ENCODE data around the gene CAMSAP1.

The CAMSAP1 gene

DNA sequence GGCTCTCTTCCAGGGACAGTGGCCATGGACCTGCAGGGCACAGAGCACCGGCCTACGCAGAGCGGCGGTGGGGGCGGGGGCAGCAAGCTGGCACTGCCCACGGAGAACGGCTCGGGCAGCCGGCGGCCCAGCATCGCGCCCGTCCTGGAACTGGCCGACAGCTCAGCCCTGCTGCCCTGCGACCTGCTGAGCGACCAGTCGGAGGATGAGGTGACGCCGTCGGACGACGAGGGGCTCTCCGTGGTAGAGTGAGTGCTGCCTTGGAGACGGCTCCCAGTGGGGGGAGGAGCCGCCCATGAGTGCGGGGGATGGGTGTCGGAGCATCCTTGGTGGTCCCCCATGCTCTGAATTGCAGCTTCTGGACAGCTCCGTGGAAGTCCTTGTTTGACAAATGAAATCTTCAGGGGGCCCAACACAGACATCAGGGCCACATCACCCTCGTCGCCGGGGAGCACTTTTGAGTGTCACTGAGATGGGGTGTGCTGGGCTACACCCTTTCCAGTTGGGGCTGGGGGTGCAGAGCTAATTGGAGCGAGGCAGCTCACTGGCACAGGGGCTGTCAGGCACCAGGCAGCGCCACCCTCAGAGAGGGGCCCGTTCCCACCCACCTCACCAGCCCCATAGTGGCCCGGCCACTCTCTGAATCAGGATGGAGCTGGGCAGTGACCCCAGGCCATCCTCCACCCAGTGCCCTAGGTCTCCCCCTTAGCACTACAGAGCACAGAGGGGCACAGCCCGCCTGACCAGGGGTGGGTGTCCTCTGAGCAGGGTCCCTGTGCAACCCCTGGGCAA is 134.4 kb downstream of the CAMSAP1 start:
- TF ChIP-seq, protein P1, sequence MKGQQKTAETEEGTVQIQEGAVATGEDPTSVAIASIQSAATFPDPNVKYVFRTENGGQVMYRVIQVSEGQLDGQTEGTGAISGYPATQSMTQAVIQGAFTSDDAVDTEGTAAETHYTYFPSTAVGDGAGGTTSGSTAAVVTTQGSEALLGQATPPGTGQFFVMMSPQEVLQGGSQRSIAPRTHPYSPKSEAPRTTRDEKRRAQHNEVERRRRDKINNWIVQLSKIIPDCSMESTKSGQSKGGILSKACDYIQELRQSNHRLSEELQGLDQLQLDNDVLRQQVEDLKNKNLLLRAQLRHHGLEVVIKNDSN (IDR thresholded peaks at IDR 0.05): no peak
- TF ChIP-seq EP300 (IDR thresholded peaks at IDR 0.05; ENCODE audit: borderline replicate concordance) (no peak), TAF1 (IDR thresholded peaks at IDR 0.05; ENCODE audit: low read depth) (no peak), TCF12 (IDR thresholded peaks at IDR 0.05; ENCODE audit: low read depth) (no peak), TEAD4 (IDR thresholded peaks at IDR 0.05) (no peak), NFIC (IDR thresholded peaks at IDR 0.05) (no peak), FOXM1 (IDR thresholded peaks at IDR 0.05; ENCODE audit: borderline replicate concordance, low read depth) (no peak), ZBTB7A (IDR thresholded peaks at IDR 0.05; ENCODE audit: low read depth) (no peak), RAD21 (IDR thresholded peaks at IDR 0.05; ENCODE audit: low read depth) (no peak), EGR1 (IDR thresholded peaks at IDR 0.05) (no peak)
- TF ChIP-seq, protein P2, sequence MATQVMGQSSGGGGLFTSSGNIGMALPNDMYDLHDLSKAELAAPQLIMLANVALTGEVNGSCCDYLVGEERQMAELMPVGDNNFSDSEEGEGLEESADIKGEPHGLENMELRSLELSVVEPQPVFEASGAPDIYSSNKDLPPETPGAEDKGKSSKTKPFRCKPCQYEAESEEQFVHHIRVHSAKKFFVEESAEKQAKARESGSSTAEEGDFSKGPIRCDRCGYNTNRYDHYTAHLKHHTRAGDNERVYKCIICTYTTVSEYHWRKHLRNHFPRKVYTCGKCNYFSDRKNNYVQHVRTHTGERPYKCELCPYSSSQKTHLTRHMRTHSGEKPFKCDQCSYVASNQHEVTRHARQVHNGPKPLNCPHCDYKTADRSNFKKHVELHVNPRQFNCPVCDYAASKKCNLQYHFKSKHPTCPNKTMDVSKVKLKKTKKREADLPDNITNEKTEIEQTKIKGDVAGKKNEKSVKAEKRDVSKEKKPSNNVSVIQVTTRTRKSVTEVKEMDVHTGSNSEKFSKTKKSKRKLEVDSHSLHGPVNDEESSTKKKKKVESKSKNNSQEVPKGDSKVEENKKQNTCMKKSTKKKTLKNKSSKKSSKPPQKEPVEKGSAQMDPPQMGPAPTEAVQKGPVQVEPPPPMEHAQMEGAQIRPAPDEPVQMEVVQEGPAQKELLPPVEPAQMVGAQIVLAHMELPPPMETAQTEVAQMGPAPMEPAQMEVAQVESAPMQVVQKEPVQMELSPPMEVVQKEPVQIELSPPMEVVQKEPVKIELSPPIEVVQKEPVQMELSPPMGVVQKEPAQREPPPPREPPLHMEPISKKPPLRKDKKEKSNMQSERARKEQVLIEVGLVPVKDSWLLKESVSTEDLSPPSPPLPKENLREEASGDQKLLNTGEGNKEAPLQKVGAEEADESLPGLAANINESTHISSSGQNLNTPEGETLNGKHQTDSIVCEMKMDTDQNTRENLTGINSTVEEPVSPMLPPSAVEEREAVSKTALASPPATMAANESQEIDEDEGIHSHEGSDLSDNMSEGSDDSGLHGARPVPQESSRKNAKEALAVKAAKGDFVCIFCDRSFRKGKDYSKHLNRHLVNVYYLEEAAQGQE (IDR thresholded peaks at IDR 0.05; ENCODE audit: low read depth): no peak
- TF ChIP-seq, protein P3, sequence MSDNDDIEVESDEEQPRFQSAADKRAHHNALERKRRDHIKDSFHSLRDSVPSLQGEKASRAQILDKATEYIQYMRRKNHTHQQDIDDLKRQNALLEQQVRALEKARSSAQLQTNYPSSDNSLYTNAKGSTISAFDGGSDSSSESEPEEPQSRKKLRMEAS (IDR thresholded peaks at IDR 0.05): no peak

DNA sequence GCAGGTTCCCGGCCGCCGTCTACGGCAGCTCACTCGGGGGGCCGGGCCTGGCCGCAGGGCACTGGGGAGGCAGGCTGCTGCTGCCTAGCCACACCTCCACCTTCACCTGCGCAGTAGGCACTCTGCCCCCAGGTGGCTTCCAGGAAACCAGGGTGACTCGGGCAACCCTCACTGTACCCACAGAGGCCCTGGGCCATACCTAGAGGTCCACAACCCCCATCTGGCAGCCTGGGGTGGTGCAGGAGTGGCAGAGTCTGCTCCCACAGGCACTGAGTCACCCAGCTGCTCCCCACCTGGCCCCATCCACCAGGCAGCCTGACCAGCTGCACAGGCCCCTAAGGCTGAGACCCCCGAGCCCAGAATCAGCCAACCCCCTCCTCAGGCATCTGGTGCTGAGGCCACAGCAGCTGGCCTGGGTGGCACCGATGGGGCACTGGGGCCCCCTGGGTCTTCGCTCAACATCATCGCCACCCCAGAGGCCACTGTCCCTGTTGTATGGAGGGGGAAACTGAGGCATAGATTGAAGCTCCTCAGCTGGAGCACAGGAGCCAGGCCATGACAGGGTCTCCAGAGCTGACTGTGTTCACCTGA is 135.2 kb downstream of the CAMSAP1 start:
- TF ChIP-seq TEAD4 (IDR thresholded peaks at IDR 0.05): no peak
- no peak for TF ChIP-seq TAF1 (IDR thresholded peaks at IDR 0.05; ENCODE audit: low read depth)
- no peak for TF ChIP-seq NFIC (IDR thresholded peaks at IDR 0.05)
- no peak for TF ChIP-seq EP300 (IDR thresholded peaks at IDR 0.05; ENCODE audit: borderline replicate concordance)
- TF ChIP-seq, protein P1 (IDR thresholded peaks at IDR 0.05): no peak

DNA sequence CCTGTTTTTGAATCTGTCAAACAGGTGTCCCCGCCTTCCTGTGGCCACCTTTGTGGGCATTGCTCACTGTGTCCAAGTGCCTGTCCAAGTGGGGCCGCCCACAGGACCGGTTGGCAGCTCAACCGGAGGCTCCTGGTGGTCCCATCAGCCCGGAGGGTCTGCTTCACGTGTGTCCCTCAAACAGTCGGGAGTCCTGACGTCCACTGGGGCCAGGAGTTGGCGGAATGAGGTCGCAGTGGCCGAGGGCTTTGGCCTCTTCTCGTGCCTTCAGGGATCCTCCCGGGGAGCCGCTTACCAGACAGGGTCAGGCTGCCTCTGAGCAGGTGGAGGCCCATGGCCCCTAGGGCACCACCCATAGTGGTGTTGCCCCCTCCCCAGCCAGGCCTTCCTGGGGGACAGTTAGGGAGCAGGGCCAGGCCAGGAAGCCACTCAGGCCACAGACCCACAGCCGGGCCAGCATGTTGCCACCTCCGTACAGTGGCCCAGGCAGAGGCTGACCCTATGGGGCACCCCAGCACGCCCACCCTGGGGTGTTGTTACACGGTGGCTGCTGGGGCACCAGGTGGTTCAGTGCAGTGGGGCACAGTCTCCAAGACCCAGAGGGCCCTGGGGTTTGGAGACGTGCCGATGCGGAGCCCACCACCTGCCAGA is 135.8 kb downstream of the CAMSAP1 start:
- TF ChIP-seq TCF12 (IDR thresholded peaks at IDR 0.05; ENCODE audit: low read depth): no peak
- TF ChIP-seq FOXM1 (IDR thresholded peaks at IDR 0.05; ENCODE audit: borderline replicate concordance, low read depth): no peak
- TF ChIP-seq CREB1 (IDR thresholded peaks at IDR 0.05; ENCODE audit: low read depth): no peak
- TF ChIP-seq, protein P1 (IDR thresholded peaks at IDR 0.05): no peak
- TF ChIP-seq TAF1 (IDR thresholded peaks at IDR 0.05; ENCODE audit: low read depth): no peak
- TF ChIP-seq ZBTB7A (IDR thresholded peaks at IDR 0.05; ENCODE audit: low read depth): no peak
- no peak for TF ChIP-seq YY1 (IDR thresholded peaks at IDR 0.05; ENCODE audit: low read depth)

DNA sequence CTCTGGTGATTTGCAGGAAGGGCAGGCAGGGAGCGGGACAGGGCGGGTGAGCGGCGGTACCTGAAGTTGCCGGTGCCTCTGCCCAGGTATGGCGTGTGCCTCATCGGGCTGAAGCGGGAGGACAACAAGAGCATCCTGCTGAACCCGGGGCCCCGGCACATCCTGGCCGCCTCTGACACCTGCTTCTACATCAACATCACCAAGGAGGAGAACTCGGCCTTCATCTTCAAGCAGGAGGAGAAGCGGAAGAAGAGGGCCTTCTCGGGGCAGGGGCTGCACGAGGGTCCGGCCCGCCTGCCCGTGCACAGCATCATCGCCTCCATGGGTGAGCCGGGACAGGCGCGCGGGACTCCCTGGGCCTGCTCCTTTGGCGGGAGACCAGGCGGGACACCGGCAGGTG is 136.6 kb downstream of the CAMSAP1 start:
- TF ChIP-seq CEBPB (IDR thresholded peaks at IDR 0.05): no peak
- TF ChIP-seq NFIC (IDR thresholded peaks at IDR 0.05): no peak
- no peak for TF ChIP-seq YY1 (IDR thresholded peaks at IDR 0.05; ENCODE audit: low read depth)

DNA sequence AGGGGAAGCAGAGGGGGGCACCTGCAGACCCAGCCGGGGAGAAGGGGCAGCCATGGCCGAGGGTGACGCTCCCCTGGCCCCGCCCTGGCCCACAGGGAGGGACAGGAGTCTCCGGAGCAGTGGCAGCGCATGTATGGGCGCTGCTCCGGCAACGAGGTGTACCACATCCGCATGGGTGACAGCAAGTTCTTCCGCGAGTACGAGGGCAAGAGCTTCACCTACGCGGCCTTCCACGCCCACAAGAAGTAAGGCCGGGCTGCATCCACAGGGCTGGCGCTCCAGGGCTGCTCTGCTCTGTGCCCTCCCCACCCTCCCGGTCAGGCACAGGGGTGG is 137.2 kb downstream of the CAMSAP1 start:
- TF ChIP-seq, protein P3 (IDR thresholded peaks at IDR 0.05): 0 out of 2 replicates have a peak, but pooled peaks have one; percentile 33
- TF ChIP-seq, protein P1 (IDR thresholded peaks at IDR 0.05): no peak

DNA sequence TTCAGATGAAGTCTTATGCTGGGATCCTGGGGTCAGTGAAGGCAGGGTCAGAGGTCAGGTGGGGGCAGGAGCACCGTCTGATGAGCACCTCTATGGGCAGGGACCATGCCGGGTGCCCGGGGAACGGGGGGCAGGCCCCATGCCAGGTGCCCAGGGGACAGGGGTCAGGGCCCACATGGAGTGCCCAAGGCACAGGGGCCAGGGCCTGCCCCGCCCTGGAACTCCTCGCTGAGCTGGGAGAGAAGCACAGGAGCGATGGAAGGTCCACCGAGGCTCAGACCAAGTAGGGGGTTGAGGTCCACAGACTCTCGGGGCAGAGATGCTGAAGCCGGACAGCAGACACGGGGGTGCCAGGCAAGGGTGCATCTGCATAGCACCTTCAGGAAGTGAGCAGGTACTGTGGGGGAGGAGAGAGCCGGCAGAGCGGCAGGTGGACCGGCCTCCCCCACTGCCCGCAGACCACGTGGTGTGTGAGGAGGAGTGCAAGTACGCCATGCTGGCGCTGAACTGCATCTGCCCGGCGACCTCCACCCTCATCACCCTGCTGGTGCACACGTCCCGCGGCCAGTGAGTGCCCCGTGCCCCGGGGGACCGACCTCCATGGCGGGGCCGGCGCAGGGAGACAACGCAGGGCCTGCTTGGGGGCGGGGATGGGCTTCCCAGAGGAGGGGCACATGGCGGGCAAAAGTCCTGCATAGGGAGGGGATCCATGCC is 137.7 kb downstream of the CAMSAP1 start:
- TF ChIP-seq, protein P1 (IDR thresholded peaks at IDR 0.05): peak; percentile 75
- TF ChIP-seq CEBPB (IDR thresholded peaks at IDR 0.05) (no peak), YY1 (IDR thresholded peaks at IDR 0.05; ENCODE audit: low read depth) (peak; percentile 11; the same call in 1 of the 2 replicates)
